ENCODE results near the gene EXOG. TPM values are rescaled to one million over a fixed set of nuclear protein-coding genes. Genes with fewer than 3 reads are reported as not detected.

Gene EXOG
- total RNA-seq, 5 donors from 2014 or later (not counting 1 experiment from before 2014, with no cell fraction given) = 21.5 to 24.8 (median 22.9) TPM

DNA sequence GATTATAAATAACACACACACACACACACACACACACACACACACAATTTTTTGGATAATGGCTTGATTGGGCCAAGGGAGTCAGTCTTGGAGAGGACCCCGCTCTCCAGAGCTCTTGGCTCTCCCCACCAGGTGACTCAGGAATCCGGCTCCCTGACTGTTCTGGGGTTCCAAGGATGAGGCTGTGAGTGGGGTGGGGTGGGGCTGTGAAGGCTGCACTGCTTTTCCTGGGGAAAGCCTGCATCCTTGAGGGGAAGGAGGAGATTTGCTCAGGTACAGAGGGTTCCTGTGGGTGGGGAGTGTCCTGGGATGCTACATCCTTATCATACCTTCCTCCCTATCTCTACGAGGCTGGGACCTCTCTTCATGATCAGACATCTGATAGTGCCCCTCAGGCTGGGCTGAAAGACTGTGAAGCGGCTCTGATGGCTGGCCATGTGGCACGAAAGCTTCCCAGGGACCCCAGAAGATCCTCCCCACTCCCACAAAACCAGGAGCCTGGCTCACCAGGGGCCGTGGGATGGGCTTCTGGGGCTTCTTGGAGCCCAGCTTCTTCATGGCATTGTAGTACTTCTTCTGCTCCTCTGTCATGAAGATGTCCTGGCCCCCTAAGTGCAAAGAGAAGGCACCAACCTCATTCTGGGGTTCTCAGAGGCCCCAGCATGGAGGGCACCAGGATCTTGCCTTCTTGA, 59.2 kb downstream of the EXOG start:
- no peak overlapping the region for H3K27ac ChIP-seq (ENCODE audit: low read length)
- H3K36me3 ChIP-seq (ENCODE audit: control insufficient read depth in 2 of 2, extremely low read depth in 1 of 2, insufficient read depth in 1 of 2, low read length in 1 of 2) = no peaks in the 10 kb centered on the region
- no peak overlapping the region for H3K27ac Mint-ChIP-seq
- WGBS (ENCODE audit: insufficient coverage) = 76% methylated on average over 4 of the region's 6 CpGs
- peaks cover 2 to 5% (median 4%) of the 10 kb centered on the region in 3 donors for H3K9me3 Mint-ChIP-seq
- H3K4me1 Mint-ChIP-seq = no peaks in the 10 kb centered on the region
- no peaks in the 10 kb centered on the region for H3K36me3 Mint-ChIP-seq
- H3K4me3 Mint-ChIP-seq = no peak overlapping the region
- DNase-seq = peak in 2 of 35 experiments; percentile 2 to 4
- POLR2A ChIA-PET = no interaction called here
- CTCF ChIA-PET = no interaction called here
- H3K4me1 ChIP-seq (ENCODE audit: control insufficient read depth in 1 of 2, extremely low read depth in 1 of 2, insufficient read depth in 2 of 2, low read length in 2 of 2) = no peaks in the 10 kb centered on the region
- H3K9me3 ChIP-seq = no peaks in the 10 kb centered on the region
- no peak overlapping the region for H3K4me3 ChIP-seq (ENCODE audit: control insufficient read depth in 1 of 2, extremely low read depth in 1 of 2, low read length in 1 of 2)
- no peak for ATAC-seq (replicated peaks in 1 of 4)
- H3K27me3 ChIP-seq (replicated peaks in 1 of 2; ENCODE audit: control insufficient read depth in 2 of 2, extremely low read depth in 1 of 2, insufficient read depth in 2 of 2, low read length in 1 of 2) = peaks cover 0 to 10% of the 10 kb centered on the region in 2 experiments
- peaks cover 0 to 5% of the 10 kb centered on the region in 2 donors for H3K27me3 Mint-ChIP-seq

- Histone ChIP-seq H3K9me3 (no peaks in the 10 kb centered on the region), H3K36me3 (ENCODE audit: control insufficient read depth in 2 of 2, extremely low read depth in 1 of 2, insufficient read depth in 1 of 2, low read length in 1 of 2) (no peaks in the 10 kb centered on the region), H3K4me3 (ENCODE audit: control insufficient read depth in 1 of 2, extremely low read depth in 1 of 2, low read length in 1 of 2) (no peak overlapping the region), H3K4me1 (ENCODE audit: control insufficient read depth in 1 of 2, extremely low read depth in 1 of 2, insufficient read depth in 2 of 2, low read length in 2 of 2) (no peaks in the 10 kb centered on the region), H3K27ac (ENCODE audit: low read length) (no peak overlapping the region), H3K27me3 (replicated peaks in 1 of 2; ENCODE audit: control insufficient read depth in 2 of 2, extremely low read depth in 1 of 2, insufficient read depth in 2 of 2, low read length in 1 of 2) (peaks cover 0 to 10% of the 10 kb centered on the region in 2 experiments)
- Mint-ChIP-seq H3K4me3 (no peak overlapping the region), H3K36me3 (no peaks in the 10 kb centered on the region), H3K27me3 (peaks cover 0 to 5% of the 10 kb centered on the region in 2 donors), H3K4me1 (no peaks in the 10 kb centered on the region), H3K9me3 (peaks cover 2 to 4% (median 2%) of the 10 kb centered on the region in 3 donors), H3K27ac (no peak overlapping the region)
- ATAC-seq (replicated peaks in 1 of 4) = no peak
- ChIA-PET CTCF (no interaction called here), POLR2A (no interaction called here)
- DNase-seq = peak in 1 of 35 experiments; percentile 2
- WGBS (ENCODE audit: insufficient coverage) = 72% methylated on average over 2 of the region's 2 CpGs
Observed at GRCh38 chr3:38555926-38556325, 59.8 kb downstream of the EXOG start.

DNA sequence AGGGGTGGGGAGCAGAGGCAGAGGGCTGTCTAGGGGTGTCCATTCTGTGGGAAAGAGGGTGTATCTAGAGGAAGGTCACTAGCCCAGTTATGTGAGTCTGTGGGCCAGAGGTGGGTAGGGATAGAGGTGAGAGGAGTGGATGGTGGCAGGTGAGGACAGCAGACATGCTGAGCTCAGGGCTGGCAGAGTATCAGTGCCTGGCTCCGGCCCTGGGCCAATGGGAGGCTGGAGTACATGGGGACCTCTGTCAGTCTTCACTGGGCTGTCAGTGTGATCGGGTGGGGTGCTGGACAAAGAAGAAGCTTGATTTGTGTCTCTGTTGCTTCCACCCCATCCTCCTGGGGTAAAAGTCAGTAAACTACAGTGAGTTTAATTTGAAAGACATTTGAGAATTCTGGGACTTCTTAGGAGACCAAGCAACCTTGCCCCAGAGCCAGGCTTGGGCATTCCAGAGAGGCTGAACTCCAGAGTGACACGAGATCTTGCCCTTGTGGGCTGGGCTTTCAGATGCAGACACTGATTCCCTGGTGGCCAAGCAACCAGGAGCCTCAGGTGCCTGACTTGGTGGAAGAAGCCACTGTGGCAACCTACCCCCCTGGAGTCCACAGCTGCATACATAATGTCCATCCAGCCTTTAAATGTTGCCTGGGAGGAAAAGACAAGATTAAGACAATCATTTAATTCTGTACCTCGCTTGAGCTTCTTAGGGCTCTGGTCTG, 60.7 kb downstream of the EXOG start:
- WGBS (ENCODE audit: insufficient coverage) = 60% methylated on average over 2 of the region's 4 CpGs
- ATAC-seq (replicated peaks in 1 of 4) = no peak
- ChIA-PET POLR2A (no interaction called here), CTCF (no interaction called here)
- Mint-ChIP-seq H3K4me3 (no peak overlapping the region), H3K4me1 (no peaks in the 10 kb centered on the region), H3K27me3 (peaks cover 4 to 5% of the 10 kb centered on the region in 2 donors), H3K27ac (no peak overlapping the region), H3K9me3 (peaks cover 0 to 4% (median 2%) of the 10 kb centered on the region in 3 donors), H3K36me3 (no peaks in the 10 kb centered on the region)
- DNase-seq = peak in 1 of 35 experiments; percentile 2
- Histone ChIP-seq H3K4me3 (ENCODE audit: control insufficient read depth in 1 of 2, extremely low read depth in 1 of 2, low read length in 1 of 2) (no peak overlapping the region), H3K27ac (ENCODE audit: low read length) (no peak overlapping the region), H3K4me1 (ENCODE audit: control insufficient read depth in 1 of 2, extremely low read depth in 1 of 2, insufficient read depth in 2 of 2, low read length in 2 of 2) (no peaks in the 10 kb centered on the region), H3K27me3 (replicated peaks in 1 of 2; ENCODE audit: control insufficient read depth in 2 of 2, extremely low read depth in 1 of 2, insufficient read depth in 2 of 2, low read length in 1 of 2) (peaks cover 0 to 10% of the 10 kb centered on the region in 2 experiments), H3K36me3 (ENCODE audit: control insufficient read depth in 2 of 2, extremely low read depth in 1 of 2, insufficient read depth in 1 of 2, low read length in 1 of 2) (no peaks in the 10 kb centered on the region), H3K9me3 (no peaks in the 10 kb centered on the region)

GRCh38 chr3:38558864-38559263, 62.7 kb downstream of the EXOG start:
- DNase-seq (no peak), ATAC-seq (replicated peaks in 1 of 4) (no peak)
- no peak overlapping the region for H3K4me3 ChIP-seq (ENCODE audit: control insufficient read depth in 1 of 2, extremely low read depth in 1 of 2, low read length in 1 of 2)
- Mint-ChIP-seq H3K4me3 (no peak overlapping the region), H3K36me3 (no peaks in the 10 kb centered on the region), H3K27me3 (peaks cover 4 to 5% of the 10 kb centered on the region in 2 donors), H3K9me3 (peaks cover 0 to 4% (median 2%) of the 10 kb centered on the region in 3 donors), H3K4me1 (no peaks in the 10 kb centered on the region), H3K27ac (no peak overlapping the region)
- WGBS (ENCODE audit: insufficient coverage) = no CpG with 5 or more reads among the region's 1 CpG
- H3K36me3 ChIP-seq (ENCODE audit: control insufficient read depth in 2 of 2, extremely low read depth in 1 of 2, insufficient read depth in 1 of 2, low read length in 1 of 2) = no peaks in the 10 kb centered on the region
- peaks cover 0 to 18% of the 10 kb centered on the region in 2 experiments for H3K27me3 ChIP-seq (replicated peaks in 1 of 2; ENCODE audit: control insufficient read depth in 2 of 2, extremely low read depth in 1 of 2, insufficient read depth in 2 of 2, low read length in 1 of 2)
- H3K9me3 ChIP-seq = no peaks in the 10 kb centered on the region
- ChIA-PET CTCF (interaction anchor here in 1 of 2 donors (0.7 kb wide), 1 partner anchor 46 kb away, joined by 11 read pairs; no protein-coding TSS in a partner anchor), POLR2A (no interaction called here)
- no peak overlapping the region for H3K27ac ChIP-seq (ENCODE audit: low read length)
- H3K4me1 ChIP-seq (ENCODE audit: control insufficient read depth in 1 of 2, extremely low read depth in 1 of 2, insufficient read depth in 2 of 2, low read length in 2 of 2) = no peaks in the 10 kb centered on the region

DNA sequence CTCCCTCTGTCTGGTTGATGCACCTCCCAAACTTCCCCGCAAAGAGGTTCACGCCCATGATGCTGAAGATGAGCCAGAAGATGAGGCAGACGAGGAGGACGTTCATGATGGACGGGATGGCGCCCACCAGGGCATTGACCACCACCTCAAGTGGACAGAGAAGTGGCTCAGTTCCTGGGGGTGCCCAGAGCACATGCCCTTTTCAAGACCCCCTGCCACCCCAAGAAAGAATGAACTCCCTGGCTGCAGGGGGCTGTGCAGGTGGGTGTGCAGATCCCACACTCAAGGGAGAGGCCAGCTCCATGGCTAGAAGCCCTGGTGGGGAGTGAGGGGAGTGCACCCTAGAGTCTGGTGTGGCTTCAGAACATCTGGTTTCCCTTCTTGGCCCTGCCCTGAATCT, 64.1 kb downstream of the EXOG start:
- WGBS (ENCODE audit: insufficient coverage) = 95% methylated on average over 6 of the region's 6 CpGs
- Histone ChIP-seq H3K4me1 (ENCODE audit: control insufficient read depth in 1 of 2, extremely low read depth in 1 of 2, insufficient read depth in 2 of 2, low read length in 2 of 2) (no peaks in the 10 kb centered on the region), H3K27me3 (replicated peaks in 1 of 2; ENCODE audit: control insufficient read depth in 2 of 2, extremely low read depth in 1 of 2, insufficient read depth in 2 of 2, low read length in 1 of 2) (peaks cover 0 to 16% of the 10 kb centered on the region in 2 experiments), H3K4me3 (ENCODE audit: control insufficient read depth in 1 of 2, extremely low read depth in 1 of 2, low read length in 1 of 2) (no peak overlapping the region), H3K9me3 (no peaks in the 10 kb centered on the region), H3K36me3 (ENCODE audit: control insufficient read depth in 2 of 2, extremely low read depth in 1 of 2, insufficient read depth in 1 of 2, low read length in 1 of 2) (no peaks in the 10 kb centered on the region), H3K27ac (ENCODE audit: low read length) (no peak overlapping the region)
- no peak overlapping the region for H3K4me3 Mint-ChIP-seq
- CTCF ChIA-PET = no interaction called here
- no peaks in the 10 kb centered on the region for H3K4me1 Mint-ChIP-seq
- ATAC-seq (replicated peaks in 1 of 4) = no peak
- no peaks in the 10 kb centered on the region for H3K9me3 Mint-ChIP-seq
- H3K27ac Mint-ChIP-seq = no peak overlapping the region
- no peaks in the 10 kb centered on the region for H3K36me3 Mint-ChIP-seq
- H3K27me3 Mint-ChIP-seq = peaks cover 4 to 5% of the 10 kb centered on the region in 2 donors
- peak in 1 of 35 experiments; percentile 5 for DNase-seq
- POLR2A ChIA-PET = no interaction called here

DNA sequence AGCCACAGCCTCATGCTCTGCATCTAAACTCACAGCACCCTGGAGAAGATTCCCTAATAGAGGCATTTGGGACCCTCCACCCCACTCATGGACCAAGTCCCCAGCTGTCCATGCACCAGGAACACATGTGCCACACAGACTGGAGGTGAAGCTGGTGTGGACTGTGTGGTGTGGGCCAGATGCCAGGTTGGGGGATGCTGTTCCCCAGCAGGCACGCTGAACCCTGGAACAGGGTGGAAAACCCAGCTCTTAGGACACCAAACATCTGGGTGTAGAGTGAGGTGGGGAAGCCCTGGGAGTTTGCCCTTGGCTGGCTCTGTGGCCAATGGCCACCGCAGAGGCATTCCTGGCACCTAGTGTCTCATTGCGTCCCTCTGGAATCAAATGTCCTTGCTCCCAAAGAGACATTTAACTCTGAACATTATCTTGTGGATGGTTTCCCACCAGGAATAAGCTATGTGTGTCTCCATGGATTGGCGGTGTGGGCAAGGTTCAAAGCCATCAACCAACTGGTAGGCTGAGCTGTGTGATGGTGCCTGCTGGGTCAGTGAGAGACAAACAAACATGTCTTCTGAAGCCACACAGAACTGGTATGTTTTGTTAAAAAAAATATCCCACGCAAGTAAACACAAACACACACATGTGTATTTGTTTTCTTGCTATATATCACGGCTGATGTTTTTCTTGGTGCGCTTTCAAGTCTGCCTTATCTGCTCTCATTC, 65.0 kb downstream of the EXOG start:
- Histone ChIP-seq H3K4me3 (ENCODE audit: control insufficient read depth in 1 of 2, extremely low read depth in 1 of 2, low read length in 1 of 2) (no peak overlapping the region), H3K9me3 (no peaks in the 10 kb centered on the region), H3K36me3 (ENCODE audit: control insufficient read depth in 2 of 2, extremely low read depth in 1 of 2, insufficient read depth in 1 of 2, low read length in 1 of 2) (no peaks in the 10 kb centered on the region), H3K27ac (ENCODE audit: low read length) (no peak overlapping the region), H3K4me1 (ENCODE audit: control insufficient read depth in 1 of 2, extremely low read depth in 1 of 2, insufficient read depth in 2 of 2, low read length in 2 of 2) (no peaks in the 10 kb centered on the region), H3K27me3 (replicated peaks in 1 of 2; ENCODE audit: control insufficient read depth in 2 of 2, extremely low read depth in 1 of 2, insufficient read depth in 2 of 2, low read length in 1 of 2) (peaks cover 0 to 14% of the 10 kb centered on the region in 2 experiments)
- POLR2A ChIA-PET = no interaction called here
- WGBS (ENCODE audit: insufficient coverage) = 87% methylated on average over 3 of the region's 7 CpGs
- DNase-seq (no peak), ATAC-seq (replicated peaks in 1 of 4) (no peak)
- Mint-ChIP-seq H3K36me3 (no peaks in the 10 kb centered on the region), H3K27ac (no peak overlapping the region), H3K4me3 (no peak overlapping the region), H3K27me3 (peaks cover 0 to 4% of the 10 kb centered on the region in 2 donors), H3K4me1 (no peaks in the 10 kb centered on the region), H3K9me3 (no peaks in the 10 kb centered on the region)
- CTCF ChIA-PET = interaction anchor here in 1 of 2 donors (0.6 kb wide), 1 partner anchor 9 kb away, joined by 4 read pairs; no protein-coding TSS in a partner anchor
